ENCODE results near the gene NR3C2.
"Not testable (repeated sequence)": the region's sequence is repeated elsewhere in the genome, so short reads cannot be mapped to it uniquely, and the experiment has no call there.

Gene NR3C2

GRCh38 chr4:148095346-148095923 is 346.8 kb downstream of the NR3C2 start:
- DNase-seq: no peak

GRCh38 chr4:148094149-148094548 is 348.1 kb downstream of the NR3C2 start:
- no peak for DNase-seq

GRCh38 chr4:148093065-148093464 is 349.1 kb downstream of the NR3C2 start:
- DNase-seq: no peak

- DNase-seq: no peak
Observed at GRCh38 chr4:148092316-148093014, 349.7 kb downstream of the NR3C2 start.

GRCh38 chr4:148091896-148092295 is 350.3 kb downstream of the NR3C2 start:
- DNase-seq: no peak

- DNase-seq: no peak
Observed at GRCh38 chr4:148090503-148091476, 351.4 kb downstream of the NR3C2 start.

GRCh38 chr4:148090029-148090428 is 352.2 kb downstream of the NR3C2 start:
- no peak for DNase-seq

- DNase-seq: no peak
Observed at GRCh38 chr4:148089624-148090023, 352.6 kb downstream of the NR3C2 start.

- DNase-seq: not testable (repeated sequence)
Observed at GRCh38 chr4:148083073-148083472, 359.1 kb downstream of the NR3C2 start.

- no peak for DNase-seq
Observed at GRCh38 chr4:148081745-148082144, 360.5 kb downstream of the NR3C2 start.

GRCh38 chr4:148081267-148081666 is 360.9 kb downstream of the NR3C2 start:
- no peak for DNase-seq

GRCh38 chr4:148079961-148080360 is 362.3 kb downstream of the NR3C2 start:
- no peak for DNase-seq

- no peak for DNase-seq
Observed at GRCh38 chr4:148078061-148078460, 364.2 kb downstream of the NR3C2 start.

- DNase-seq: no peak
Observed at GRCh38 chr4:148077581-148077980, 364.6 kb downstream of the NR3C2 start.

GRCh38 chr4:148076964-148077363 is 365.2 kb downstream of the NR3C2 start:
- no peak for DNase-seq

GRCh38 chr4:148075438-148075837 is 366.8 kb downstream of the NR3C2 start:
- DNase-seq: no peak

GRCh38 chr4:148074462-148074861 is 367.8 kb downstream of the NR3C2 start:
- DNase-seq: no peak

- no peak for DNase-seq
Observed at GRCh38 chr4:148073349-148073748, 368.9 kb downstream of the NR3C2 start.

- no peak for DNase-seq
Observed at GRCh38 chr4:148072789-148073188, 369.4 kb downstream of the NR3C2 start.

- DNase-seq: no peak
Observed at GRCh38 chr4:148071009-148071408, 371.2 kb downstream of the NR3C2 start.

GRCh38 chr4:148069895-148070178 is 372.4 kb downstream of the NR3C2 start:
- DNase-seq: no peak

- DNase-seq: no peak
Observed at GRCh38 chr4:148069086-148069894, 372.9 kb downstream of the NR3C2 start.
